Fibroblast of peridontal ligament (primary cell): ENCODE data around the gene TTBK1.

Source experiments
- DNase-seq: peaks from one replicate; pipeline ENCODE4 v3.0.0-alpha.2; 2010; ENCODE audit errors: extremely low read depth

The TTBK1 gene

DNA sequence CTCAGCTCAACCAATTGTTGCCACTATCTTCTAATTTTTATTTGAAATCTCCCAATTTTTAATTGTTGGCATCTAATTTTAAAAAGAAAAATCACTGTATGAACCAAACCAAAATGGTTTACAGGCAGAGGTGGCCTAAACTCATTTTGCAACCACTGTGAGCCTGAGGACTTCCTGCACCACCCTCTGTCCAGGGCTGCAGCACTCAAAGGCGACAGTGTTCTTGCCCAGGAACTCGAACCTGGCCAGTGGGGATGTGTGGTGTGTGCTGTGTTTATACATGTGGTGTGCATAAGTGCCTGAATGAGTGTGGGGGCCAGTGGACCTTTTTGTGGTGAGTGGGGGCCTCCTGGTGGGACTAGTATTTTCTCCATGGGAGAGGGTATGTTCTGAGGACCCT is 30.4 kb downstream of the TTBK1 start:
- DNase-seq = no peak

DNA sequence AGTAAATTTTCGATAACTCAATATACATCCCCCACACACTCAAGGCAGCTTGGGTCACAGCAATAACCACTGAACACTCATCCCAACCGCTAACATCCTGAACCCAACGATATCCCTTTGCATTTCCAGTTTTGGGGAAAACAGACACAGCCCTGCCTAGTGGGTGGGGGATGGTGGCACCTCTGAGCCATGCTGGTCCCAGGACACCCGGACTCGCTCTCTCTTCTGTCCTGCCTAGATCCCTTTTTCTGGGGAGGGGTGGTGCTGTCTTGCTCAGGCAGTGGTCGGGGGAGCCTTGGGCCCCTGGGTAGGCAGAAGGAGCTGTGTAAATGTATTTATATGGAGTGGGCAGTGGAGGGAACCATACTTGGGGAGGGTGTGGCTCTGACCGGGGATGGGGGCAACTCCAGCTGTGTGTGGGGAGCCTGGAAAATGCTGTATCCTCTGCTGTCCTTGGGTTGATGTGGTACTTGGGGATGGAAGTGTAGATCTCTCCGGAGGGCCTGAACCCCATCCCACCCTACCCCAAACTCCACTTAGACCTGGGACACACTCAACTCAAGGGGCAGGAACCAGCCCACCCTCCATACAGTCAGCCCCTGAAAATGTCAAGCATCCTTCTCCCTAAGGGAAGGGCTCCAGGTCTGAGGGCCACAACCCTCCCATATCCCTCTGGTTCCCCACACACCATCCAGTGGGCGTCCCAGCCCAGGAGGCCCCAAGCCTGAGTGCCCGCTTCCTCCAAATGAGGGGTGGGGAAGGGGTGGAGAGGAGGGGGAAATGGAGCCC is 31.0 kb downstream of the TTBK1 start:
- no peak for DNase-seq

GRCh38 chr6:43274916-43275597 is 31.8 kb downstream of the TTBK1 start:
- DNase-seq = no peak

DNA sequence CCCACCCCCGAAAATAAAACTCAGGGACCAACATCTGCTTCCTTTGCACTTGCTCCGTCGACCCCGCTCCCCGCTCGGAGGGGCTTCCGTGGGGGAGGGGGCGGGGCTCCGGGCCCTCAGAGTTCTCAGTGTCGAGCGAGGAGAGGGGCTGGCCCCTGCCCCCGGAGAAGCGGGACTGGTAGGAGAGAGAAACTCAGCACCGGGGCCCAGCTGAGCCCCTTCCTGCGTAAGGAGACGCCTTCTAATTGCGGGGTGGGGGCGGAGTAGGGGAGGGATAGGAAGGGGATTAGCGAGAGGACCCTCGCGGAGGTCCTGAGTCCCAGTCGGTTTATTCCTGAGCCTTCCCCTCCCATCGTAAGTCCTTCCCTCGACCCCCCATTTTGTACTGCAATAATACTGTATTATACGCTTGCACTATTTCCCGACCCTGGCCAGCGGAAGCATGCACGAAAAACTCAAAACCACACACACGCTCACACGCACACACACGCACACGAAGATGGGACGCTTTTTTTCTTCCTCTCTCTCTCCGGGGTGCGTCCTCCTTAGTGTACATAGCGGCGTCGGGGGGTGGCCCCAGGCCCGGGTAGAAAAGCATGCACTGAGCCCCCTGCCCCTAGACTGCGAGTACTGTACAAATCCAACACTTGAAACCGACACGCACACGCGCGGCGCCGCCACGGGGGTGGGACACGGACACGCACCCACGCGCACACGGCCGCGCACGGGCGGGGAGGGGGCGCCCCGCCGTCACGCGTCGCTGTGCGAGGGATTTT is 32.7 kb downstream of the TTBK1 start:
- DNase-seq = no peak

DNA sequence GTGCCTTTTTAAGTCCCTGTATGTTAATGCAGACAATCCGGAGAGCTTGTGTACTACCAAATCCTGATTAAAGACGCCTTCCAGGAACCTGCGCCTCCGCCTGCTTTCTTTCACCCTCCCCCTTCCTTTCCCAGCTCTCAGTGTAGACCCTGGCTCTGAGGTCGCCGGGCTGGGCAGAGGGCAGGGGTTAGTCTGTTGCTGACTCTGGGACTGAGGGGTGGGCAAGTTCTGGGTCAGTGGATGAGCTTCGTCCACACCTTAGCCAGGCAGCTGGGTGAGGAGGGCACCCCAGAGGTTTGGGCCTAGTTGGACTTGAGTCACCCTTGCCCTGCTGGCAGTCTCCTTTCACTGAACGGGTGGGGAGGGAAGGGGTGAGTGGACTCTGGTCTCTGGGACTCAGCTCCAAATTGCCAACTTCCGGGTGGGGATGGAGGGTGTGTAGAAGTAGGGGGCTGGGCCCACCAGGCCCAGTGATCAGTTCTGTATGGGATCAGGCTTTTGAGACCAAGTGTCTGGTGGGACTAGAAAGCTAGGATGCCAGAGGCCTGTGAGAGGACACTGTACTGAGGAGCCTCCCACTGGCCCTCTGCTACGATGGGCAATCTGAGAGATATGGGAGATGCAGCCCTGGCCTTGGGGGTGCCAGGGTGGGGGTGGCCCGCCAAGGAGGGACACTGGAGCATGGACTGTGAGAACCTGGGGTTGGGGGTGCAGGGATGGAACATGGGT is 33.5 kb downstream of the TTBK1 start:
- no peak for DNase-seq

- no peak for DNase-seq
Measured at GRCh38 chr6:43277306-43277642, 34.0 kb downstream of the TTBK1 start.

DNA sequence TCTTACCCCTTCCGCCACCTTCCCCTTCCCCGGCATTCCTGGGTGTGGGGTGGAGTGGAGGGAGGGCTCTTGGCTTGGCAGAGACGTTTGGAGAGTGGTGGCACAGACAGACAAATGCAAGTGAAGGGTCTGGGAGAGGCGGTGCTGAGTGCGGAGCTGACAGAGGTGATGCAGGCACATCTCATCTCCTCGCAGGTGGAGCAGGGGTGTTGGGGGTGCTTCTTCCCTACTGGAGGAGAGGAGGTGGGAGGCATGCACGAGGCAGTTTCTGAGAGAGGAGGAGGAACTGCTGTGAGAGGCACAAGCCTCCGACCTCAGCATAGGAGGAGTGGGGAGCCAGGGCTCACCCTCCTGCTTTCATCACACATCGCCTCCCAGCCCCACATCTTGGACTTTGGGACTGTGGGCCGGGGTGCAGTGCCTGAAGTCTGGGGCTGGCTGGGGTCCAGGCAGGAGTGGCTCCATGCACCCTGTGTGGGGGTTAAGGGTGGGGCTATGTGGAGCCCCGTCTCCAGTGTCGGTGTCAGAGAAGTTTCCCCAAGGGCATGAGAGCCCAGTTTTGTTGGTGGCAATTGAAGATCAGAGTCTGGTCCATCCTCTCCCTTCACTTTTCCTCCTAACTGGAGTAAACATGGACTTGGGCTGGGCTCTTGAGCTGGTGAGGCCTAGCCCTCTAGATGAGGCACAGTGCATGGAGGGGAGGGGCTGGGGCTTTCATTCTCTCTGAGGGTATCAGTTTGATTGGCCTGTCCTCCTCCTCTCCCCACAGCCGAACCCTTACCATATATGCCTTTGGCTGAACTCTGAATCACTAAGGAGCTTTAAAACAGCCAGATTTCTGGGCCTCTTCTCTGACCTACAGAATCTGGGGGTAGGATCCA is 34.6 kb downstream of the TTBK1 start:
- peak; percentile 22 for DNase-seq

- peak; percentile 30 for DNase-seq
Measured at GRCh38 chr6:43278524-43279078, 35.3 kb downstream of the TTBK1 start.

- no peak for DNase-seq
Measured at GRCh38 chr6:43280234-43280633, 37.0 kb downstream of the TTBK1 start.

- no peak for DNase-seq
Measured at GRCh38 chr6:43282060-43282459, 38.8 kb downstream of the TTBK1 start.

DNA sequence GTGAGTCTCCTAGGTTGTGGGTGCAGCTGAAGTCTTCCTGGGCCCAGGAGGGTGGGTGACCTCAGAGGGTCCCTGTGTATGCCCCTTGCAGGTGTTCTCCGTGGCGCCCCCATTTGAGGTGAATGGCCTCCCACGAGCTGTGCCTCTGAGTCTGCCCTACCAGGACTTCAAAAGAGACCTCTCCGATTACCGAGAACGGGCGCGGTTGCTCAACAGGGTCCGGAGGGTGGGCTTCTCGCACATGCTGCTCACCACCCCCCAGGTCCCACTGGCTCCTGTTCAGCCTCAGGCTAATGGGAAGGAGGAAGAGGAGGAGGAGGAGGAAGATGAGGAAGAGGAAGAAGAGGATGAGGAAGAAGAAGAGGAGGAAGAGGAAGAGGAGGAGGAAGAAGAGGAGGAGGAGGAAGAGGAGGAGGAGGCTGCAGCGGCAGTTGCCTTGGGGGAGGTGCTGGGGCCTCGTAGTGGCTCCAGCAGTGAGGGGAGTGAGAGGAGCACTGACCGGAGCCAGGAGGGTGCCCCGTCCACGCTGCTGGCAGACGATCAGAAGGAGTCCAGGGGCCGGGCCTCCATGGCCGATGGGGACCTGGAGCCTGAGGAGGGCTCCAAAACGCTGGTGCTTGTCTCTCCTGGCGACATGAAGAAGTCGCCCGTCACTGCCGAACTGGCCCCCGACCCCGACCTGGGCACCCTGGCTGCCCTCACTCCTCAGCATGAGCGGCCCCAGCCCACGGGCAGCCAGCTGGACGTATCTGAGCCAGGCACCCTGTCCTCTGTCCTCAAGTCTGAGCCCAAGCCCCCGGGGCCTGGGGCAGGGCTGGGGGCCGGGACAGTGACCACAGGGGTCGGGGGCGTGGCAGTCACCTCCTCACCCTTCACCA is 39.6 kb downstream of the TTBK1 start:
- no peak for DNase-seq

DNA sequence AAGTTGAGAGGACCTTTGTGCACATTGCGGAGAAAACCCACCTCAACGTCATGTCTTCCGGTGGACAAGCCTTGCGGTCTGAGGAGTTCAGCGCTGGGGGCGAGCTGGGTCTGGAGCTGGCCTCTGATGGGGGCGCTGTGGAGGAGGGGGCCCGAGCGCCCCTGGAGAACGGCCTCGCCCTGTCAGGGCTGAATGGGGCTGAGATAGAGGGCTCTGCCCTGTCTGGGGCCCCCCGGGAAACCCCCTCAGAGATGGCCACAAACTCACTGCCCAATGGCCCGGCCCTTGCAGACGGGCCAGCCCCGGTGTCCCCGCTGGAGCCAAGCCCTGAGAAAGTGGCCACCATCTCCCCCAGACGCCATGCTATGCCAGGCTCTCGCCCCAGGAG is 40.2 kb downstream of the TTBK1 start:
- no peak for DNase-seq

GRCh38 chr6:43283905-43284304 is 40.6 kb downstream of the TTBK1 start:
- DNase-seq = no peak

- DNase-seq = no peak
Measured at GRCh38 chr6:43284991-43285781, 41.9 kb downstream of the TTBK1 start.

- no peak for DNase-seq
Measured at GRCh38 chr6:43285832-43286231, 42.6 kb downstream of the TTBK1 start.

DNA sequence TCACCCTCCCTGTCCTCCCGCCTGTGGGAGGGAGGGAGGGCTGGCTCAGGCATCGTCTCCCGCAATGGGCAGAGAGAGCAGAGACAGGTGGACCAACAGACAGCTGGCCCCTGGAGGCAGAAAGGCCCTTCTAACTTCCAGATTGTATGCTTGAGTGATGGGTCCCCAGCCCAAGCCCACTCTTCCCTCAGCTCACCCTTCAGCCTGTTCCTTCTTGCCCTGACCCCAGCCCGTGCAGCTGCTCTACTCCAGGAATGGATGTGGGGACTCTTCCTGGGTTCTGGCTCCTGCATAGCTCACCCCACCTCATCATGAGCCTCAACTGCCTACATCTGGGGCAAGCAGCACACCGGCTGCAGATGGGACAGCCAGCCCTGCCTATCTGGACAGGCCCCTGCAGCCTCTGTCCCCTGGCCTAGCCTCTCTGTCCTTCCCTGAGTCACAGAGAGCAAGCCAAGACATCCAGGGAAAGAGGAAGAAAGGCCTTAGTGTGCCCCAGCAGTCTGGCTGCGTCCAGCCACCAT is 43.2 kb downstream of the TTBK1 start:
- no peak for DNase-seq

DNA sequence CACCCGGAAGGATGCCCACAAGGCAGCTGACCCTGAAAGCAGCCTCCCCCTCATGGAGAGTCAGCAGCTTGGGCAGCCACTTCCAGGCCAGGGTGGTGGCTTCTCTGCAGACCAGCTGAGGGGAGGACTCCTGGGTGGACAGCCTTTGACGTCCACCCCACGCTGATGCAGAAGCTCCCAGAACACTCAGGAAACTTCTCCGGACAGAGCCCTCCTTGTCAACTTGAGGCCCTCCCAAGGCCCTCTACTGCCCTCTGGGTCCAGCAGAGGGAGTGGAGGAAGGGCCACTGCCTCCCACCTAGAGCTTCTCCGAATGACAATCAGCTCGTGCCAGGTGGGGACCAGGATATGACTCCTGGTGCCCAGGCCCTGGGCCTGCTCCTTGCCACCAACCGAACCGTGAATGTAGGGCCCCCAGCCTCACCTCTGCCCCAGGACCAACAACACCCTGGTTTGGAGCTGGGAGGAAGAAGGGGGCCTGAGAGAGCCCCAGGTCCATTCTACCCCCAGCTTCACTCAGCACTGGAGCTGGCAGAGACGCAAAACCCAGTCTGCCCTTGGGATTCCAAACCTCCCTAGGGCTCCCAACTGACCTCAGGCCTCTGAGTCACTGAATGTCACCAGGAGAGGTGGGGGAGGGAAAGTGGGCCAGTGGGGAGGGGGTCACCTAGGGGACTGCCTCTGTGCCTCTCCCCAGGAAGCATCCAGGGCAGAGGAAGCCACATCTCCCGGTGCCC is 43.9 kb downstream of the TTBK1 start:
- DNase-seq = no peak
